ENCODE measurements around the gene PTH2.

DNA sequence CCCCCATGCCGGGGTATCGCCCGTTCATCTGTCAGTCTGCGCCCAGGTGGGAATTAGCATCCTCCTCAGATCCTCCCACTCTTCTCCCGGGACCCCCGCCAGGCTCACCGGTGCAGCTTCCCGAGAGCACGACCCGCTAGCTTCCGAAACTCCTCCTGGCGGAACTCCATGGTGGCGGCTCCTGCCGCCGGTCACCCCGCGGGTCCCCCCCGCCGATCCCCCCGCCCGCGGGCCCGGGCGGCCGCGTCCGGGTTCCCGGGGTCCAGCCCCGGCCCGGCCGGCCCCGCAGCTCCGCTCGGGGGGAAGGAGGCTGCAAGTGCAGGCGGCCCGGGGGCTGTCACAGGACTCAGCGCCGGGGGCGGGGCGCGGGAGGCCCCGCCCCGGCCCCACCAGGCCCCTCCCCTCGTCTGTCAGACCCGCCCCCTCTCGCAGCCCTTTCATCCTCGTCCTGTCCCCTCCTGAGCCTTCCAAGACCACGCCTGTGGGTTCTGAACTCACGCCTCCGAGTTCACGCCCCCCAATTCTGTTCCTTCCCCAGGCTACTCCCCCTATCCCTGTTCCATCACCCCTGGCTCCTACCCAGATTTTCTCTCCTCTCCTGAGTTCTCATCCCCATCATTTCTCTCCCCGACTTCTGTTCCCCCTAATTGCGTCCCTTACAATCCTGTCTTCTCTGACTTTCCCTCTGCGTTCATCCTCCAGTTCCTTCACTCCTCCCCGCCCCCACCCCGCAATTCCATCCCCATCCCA lies 18.1 kb upstream of the PTH2 start, which contains the start of gene SLC17A7:
- TF ChIP-seq, protein P1, sequence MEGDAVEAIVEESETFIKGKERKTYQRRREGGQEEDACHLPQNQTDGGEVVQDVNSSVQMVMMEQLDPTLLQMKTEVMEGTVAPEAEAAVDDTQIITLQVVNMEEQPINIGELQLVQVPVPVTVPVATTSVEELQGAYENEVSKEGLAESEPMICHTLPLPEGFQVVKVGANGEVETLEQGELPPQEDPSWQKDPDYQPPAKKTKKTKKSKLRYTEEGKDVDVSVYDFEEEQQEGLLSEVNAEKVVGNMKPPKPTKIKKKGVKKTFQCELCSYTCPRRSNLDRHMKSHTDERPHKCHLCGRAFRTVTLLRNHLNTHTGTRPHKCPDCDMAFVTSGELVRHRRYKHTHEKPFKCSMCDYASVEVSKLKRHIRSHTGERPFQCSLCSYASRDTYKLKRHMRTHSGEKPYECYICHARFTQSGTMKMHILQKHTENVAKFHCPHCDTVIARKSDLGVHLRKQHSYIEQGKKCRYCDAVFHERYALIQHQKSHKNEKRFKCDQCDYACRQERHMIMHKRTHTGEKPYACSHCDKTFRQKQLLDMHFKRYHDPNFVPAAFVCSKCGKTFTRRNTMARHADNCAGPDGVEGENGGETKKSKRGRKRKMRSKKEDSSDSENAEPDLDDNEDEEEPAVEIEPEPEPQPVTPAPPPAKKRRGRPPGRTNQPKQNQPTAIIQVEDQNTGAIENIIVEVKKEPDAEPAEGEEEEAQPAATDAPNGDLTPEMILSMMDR (IDR thresholded peaks at IDR 0.05; ENCODE audit: low read depth, low read length), result no peak
- TF ChIP-seq POLR2A (IDR thresholded peaks at IDR 0.05; ENCODE audit: extremely low read depth, insufficient read length) (no peak), MAX (IDR thresholded peaks at IDR 0.05; ENCODE audit: low read depth, low read length) (no peak), MYC (IDR thresholded peaks at IDR 0.05; ENCODE audit: low read depth, low read length) (no peak)
